Stomach (tissue), 9 donors: ENCODE results near the gene RNU6-1. TPM values are rescaled to one million over a fixed set of nuclear protein-coding genes. Genes with fewer than 3 reads are reported as not detected.
A peak's percentile ranks its signal among the peaks of the same experiment; 100 is the strongest.

Experiments
- DNase-seq, 2 donors: peaks; one replicate each; pipeline versions ENCODE4 v3.0.0 to v3.0.0-alpha.2; 2013 to 2019
- H3K27ac ChIP-seq, 5 donors: fragments of 200-600 bp in 4 of 5; sonication (generic) in 4 of 5; one replicate each; pipeline ENCODE4 v1.5.1; 2013 to 2019; ENCODE audit warnings: mild to moderate bottlenecking in 1 of 5, moderate library complexity in 1 of 5
- H3K27me3 ChIP-seq, 3 donors: fragments of 200-600 bp; sonication (generic); one replicate each; pipeline ENCODE4 v1.5.1; 2017 to 2019; ENCODE audit warnings: mixed run types in 1 of 3
- H3K36me3 ChIP-seq, 4 donors: fragments of 200-600 bp; sonication (generic); 1 replicate in 3 of 4; 2 replicates in 1 of 4; pipeline ENCODE4 v1.5.1; 2016 to 2019
- H3K4me1 ChIP-seq, 4 donors: fragments of 200-600 bp; sonication (generic); one replicate each; pipeline ENCODE4 v1.5.1; 2016 to 2019
- H3K4me3 ChIP-seq, 4 donors: fragments of 200-600 bp; sonication (generic) in 3 of 4; one replicate each; pipeline ENCODE4 v1.5.1; 2016 to 2019; ENCODE audit warnings: mild to moderate bottlenecking in 1 of 4
- H3K9me3 ChIP-seq, 4 donors: fragments of 200-600 bp; sonication (generic); one replicate each; pipeline ENCODE4 v1.5.1; 2016 to 2019
- CTCF ChIP-seq, 7 experiments: fragments of 450-650 bp in 4 of 7; fragments of 200-600 bp in 3 of 7; sonication (generic) in 3 of 7; IDR thresholded peaks; one replicate each; pipeline ENCODE4 v1.5.1; 2016 to 2019; ENCODE audit warnings: antibody characterized with exemption in 7 of 7, control low read depth in 2 of 7, mild to moderate bottlenecking in 1 of 7
- EP300 ChIP-seq: sonication (generic); formaldehyde crosslinking; IDR thresholded peaks from one replicate; pipeline ENCODE4 v1.6.1; 2017; ENCODE audit warnings: antibody characterized with exemption
- POLR2A ChIP-seq, 4 donors: fragments of 450-650 bp; IDR thresholded peaks; one replicate each; pipeline ENCODE4 v1.6.1; 2016; ENCODE audit warnings: antibody characterized with exemption in 4 of 4, control low read depth in 2 of 4, mild to moderate bottlenecking in 1 of 4, moderate library complexity in 1 of 4
- POLR2AphosphoS5 ChIP-seq, 3 donors: sonication (generic); formaldehyde crosslinking; IDR thresholded peaks; one replicate each; pipeline ENCODE4 v1.6.1; 2016; ENCODE audit warnings: antibody characterized with exemption in 3 of 3
- WGBS, 5 donors: extraction: QIAGEN DNeasy Blood & Tissue Kit in 3 of 5; methylation state at CpG; one replicate each; pipeline versions ENCODE4 v1.1.5 to v1.1.7; 2013 to 2018; 5-methylcytosine and 5-hydroxymethylcytosine counted together
- intact Hi-C: fragments of 100-400 bp; cut with DNase I; formaldehyde crosslinking; loops from one replicate; pipeline ENCODE4 v1.15.1; 2023; ENCODE audit warnings: low total_unique reads
- polyA plus RNA-seq, 3 donors: library from polyadenylated mRNA; stranded (reverse); fragments of 200-250 nt; gene quantifications; one replicate each; pipeline ENCODE4 v1.2.3, GENCODE V29; 2013
- total RNA-seq, 5 donors: library from RNA; depleted of rRNA; stranded (reverse); fragments of >200 nt; gene quantifications; one replicate each; pipeline versions ENCODE4 v1.1.0 to v1.2.3, GENCODE V29; 2014 to 2016
- donor health status: healthy with polysubstance abuse.
- donor health status: Bipolar disorder and iron deficiency.
- donor health status: healthy.

The RNU6-1 gene
- total and polyA plus RNA-seq, 8 donors, result not detected

GRCh38 chr15:67843571-67844387 is 3.9 kb upstream of the RNU6-1 start:
- Histone ChIP-seq H3K27me3 (no peaks in the 10 kb centered on the region), H3K27ac (peak overlapping the region in 1 of 5 donors; percentile 44), H3K4me1 (peaks cover 10 to 26% (median 17%) of the 10 kb centered on the region in 4 donors), H3K36me3 (no peaks in the 10 kb centered on the region), H3K4me3 (no peak overlapping the region), H3K9me3 (no peaks in the 10 kb centered on the region)
- WGBS, 5 donors, result 67 to 92% (median 86%) methylated on average over 7 of the region's 7 CpGs
- peak in 1 of 2 donors; percentile 75 for DNase-seq
- TF ChIP-seq CTCF (IDR thresholded peaks at IDR 0.05) (no peak), POLR2A (IDR thresholded peaks at IDR 0.05) (no peak), EP300 (no peak), POLR2AphosphoS5 (IDR thresholded peaks at IDR 0.05) (no peak)
- intact Hi-C loops, result no loop called here

DNA sequence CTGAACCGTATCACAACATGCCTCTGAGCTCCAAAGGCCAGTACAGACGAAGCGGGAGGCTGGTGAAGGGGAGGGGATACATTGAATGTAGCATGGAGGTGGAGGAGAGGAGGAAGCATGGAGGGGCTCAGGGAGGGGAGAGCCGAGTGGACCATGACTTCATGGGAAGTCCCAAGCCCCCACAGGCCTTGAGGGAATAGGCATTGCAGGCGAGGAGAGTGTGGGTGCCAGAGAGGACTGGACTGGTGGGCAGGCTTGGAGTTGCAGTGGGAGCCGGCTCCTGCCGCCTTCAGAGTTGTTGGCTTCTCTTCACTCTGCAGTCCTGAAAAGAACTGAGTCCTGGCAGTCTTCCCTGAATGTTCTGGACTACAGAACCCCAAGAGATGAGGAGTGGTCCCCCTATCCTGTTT is 3.3 kb upstream of the RNU6-1 start:
- WGBS, 5 donors, result 71 to 95% (median 91%) methylated on average over 7 of the region's 7 CpGs
- H3K27ac ChIP-seq, result peak overlapping the region in 1 of 5 donors; percentile 44
- no peaks in the 10 kb centered on the region for H3K9me3 ChIP-seq
- H3K27me3 ChIP-seq, result no peaks in the 10 kb centered on the region
- H3K36me3 ChIP-seq, result no peaks in the 10 kb centered on the region
- TF ChIP-seq CTCF (IDR thresholded peaks at IDR 0.05), result no peak
- no peak for TF ChIP-seq POLR2A (IDR thresholded peaks at IDR 0.05)
- no peak for TF ChIP-seq POLR2AphosphoS5 (IDR thresholded peaks at IDR 0.05)
- TF ChIP-seq EP300, result no peak
- no peak for DNase-seq
- no peak overlapping the region for H3K4me3 ChIP-seq
- intact Hi-C loops, result no loop called here
- peaks cover 12 to 29% (median 22%) of the 10 kb centered on the region in 4 donors for H3K4me1 ChIP-seq

GRCh38 chr15:67841513-67841762 is 1.6 kb upstream of the RNU6-1 start:
- 9 to 41% (median 21%) methylated on average over 4 of the region's 4 CpGs for WGBS, 5 donors
- Histone ChIP-seq H3K27me3 (no peaks in the 10 kb centered on the region), H3K9me3 (no peaks in the 10 kb centered on the region), H3K4me3 (peak overlapping the region; percentile 69 to 87 (median 74)), H3K4me1 (peaks cover 12 to 31% (median 23%) of the 10 kb centered on the region in 4 donors), H3K27ac (peak overlapping the region in 4 of 5 donors; percentile 94 to 99 (median 98)), H3K36me3 (no peaks in the 10 kb centered on the region)
- intact Hi-C loops, result no loop called here
- TF ChIP-seq CTCF (IDR thresholded peaks at IDR 0.05), result no peak
- no peak for TF ChIP-seq POLR2A (IDR thresholded peaks at IDR 0.05)
- no peak for TF ChIP-seq POLR2AphosphoS5 (IDR thresholded peaks at IDR 0.05)
- no peak for TF ChIP-seq EP300
- DNase-seq, result no peak

DNA sequence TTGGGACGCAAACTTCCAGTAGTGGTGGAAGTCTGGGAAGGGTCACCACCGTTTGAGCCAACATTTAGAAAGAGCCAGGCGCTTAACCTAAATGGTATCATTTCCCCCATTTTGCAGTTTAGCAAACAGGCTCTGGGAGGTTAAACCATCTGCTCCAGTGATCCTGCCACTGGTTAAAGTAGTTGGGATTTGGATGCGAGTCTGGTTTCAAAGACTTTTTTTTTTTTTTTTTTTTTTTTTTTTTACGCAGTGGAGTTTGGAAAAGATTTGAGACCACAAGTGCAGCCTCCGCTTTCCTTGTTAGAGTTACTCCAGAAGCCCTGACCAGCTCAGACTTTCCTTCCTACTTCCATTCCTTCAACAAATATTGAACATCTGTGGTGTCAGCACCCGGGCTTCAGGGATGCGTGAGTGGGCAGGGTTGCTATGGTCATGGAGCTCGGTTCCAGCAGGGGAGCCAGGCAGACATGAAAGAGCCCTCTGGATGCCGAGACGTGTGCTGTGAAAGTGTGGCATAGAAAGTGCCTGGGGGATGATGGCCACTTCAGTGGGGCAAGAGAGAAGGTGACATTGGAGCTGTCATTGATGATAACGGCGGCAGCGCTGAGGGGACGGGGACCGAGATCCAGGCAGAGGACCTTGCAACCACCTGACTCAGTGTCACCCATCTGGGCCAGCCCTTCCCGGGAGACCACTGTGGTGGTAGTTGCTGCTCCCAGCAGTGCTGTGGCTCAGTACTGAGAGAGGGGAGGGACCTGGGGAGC is 1.1 kb upstream of the RNU6-1 start:
- Histone ChIP-seq H3K27ac (peak overlapping the region; percentile 94 to 99 (median 97)), H3K9me3 (no peaks in the 10 kb centered on the region), H3K4me3 (peak overlapping the region; percentile 69 to 87 (median 74)), H3K4me1 (peaks cover 16 to 36% (median 27%) of the 10 kb centered on the region in 4 donors), H3K36me3 (no peaks in the 10 kb centered on the region), H3K27me3 (peaks cover 0 to 3% (median 3%) of the 10 kb centered on the region in 3 donors)
- 0 to 8% (median 4%) methylated on average over 9 to 17 of the region's 17 CpGs for WGBS, 5 donors
- TF ChIP-seq POLR2A (IDR thresholded peaks at IDR 0.05) (no peak), EP300 (no peak), POLR2AphosphoS5 (IDR thresholded peaks at IDR 0.05) (no peak), CTCF (IDR thresholded peaks at IDR 0.05) (no peak)
- peak in 1 of 2 donors; percentile 78 for DNase-seq
- intact Hi-C loops, result no loop called here
